Heart right ventricle (tissue), 16 donors: ENCODE measurements around the gene GPR173. TPM values are rescaled to one million over a fixed set of nuclear protein-coding genes. Genes with fewer than 3 reads are reported as not detected.

Source experiments
- ATAC-seq, 8 donors: fragments of 200-7000 bp; cut with Tn5 transposase; one replicate each; pipeline ENCODE4 v1.9.1; 2020; ENCODE audit warnings: mild to moderate bottlenecking in 8 of 8, moderate library complexity in 8 of 8, moderate number of reproducible peaks in 1 of 8
- DNase-seq, 2 donors: peaks; one replicate each; pipeline ENCODE4 v3.0.0-alpha.2; 2020
- H3K27ac ChIP-seq, 10 donors: fragments of 200-600 bp; sonication (generic) in 2 of 10; one replicate each; pipeline versions ENCODE4 v1.5.0 to v1.8.0; 2020 to 2022; ENCODE audit warnings: mild to moderate bottlenecking in 3 of 10
- H3K27me3 ChIP-seq, 7 donors: fragments of 200-600 bp; one replicate each; pipeline ENCODE4 v1.8.0; 2021 to 2022; ENCODE audit warnings: mild to moderate bottlenecking in 2 of 7
- H3K36me3 ChIP-seq, 9 donors: fragments of 200-600 bp; sonication (generic) in 1 of 9; one replicate each; pipeline versions ENCODE4 v1.5.0 to v1.8.0; 2020 to 2022; ENCODE audit warnings: mild to moderate bottlenecking in 2 of 9
- H3K4me1 ChIP-seq, 9 donors: fragments of 200-600 bp; sonication (generic) in 1 of 9; one replicate each; pipeline versions ENCODE4 v1.5.0 to v1.8.0; 2020 to 2022; ENCODE audit warnings: mild to moderate bottlenecking in 4 of 9
- H3K4me3 ChIP-seq, 10 donors: fragments of 200-600 bp; sonication (generic) in 2 of 10; one replicate each; pipeline versions ENCODE4 v1.5.0 to v1.8.0; 2020 to 2022; ENCODE audit warnings: mild to moderate bottlenecking in 7 of 10, moderate library complexity in 2 of 10
- H3K9me3 ChIP-seq, 11 donors: fragments of 200-600 bp in 10 of 11; sonication (generic) in 2 of 11; one replicate each; pipeline versions ENCODE4 v1.5.0 to v1.8.0; 2013 to 2022; ENCODE audit warnings: mild to moderate bottlenecking in 2 of 11, control low read depth in 1 of 11, moderate library complexity in 1 of 11
- CTCF ChIP-seq, 9 donors: fragments of 200-600 bp; sonication (generic) in 2 of 9; IDR thresholded peaks; one replicate each; pipeline versions ENCODE4 v1.5.0 to v1.8.0; 2021 to 2022; ENCODE audit warnings: antibody characterized with exemption in 9 of 9, mild to moderate bottlenecking in 5 of 9, moderate library complexity in 1 of 9
- WGBS, 2 donors: extraction: QIAGEN DNeasy Blood & Tissue Kit; methylation state at CpG; one replicate each; pipeline ENCODE4 v1.1.7; 2013; ENCODE audit warnings: inconsistent platforms in 1 of 2; 5-methylcytosine and 5-hydroxymethylcytosine counted together
- intact Hi-C, 10 donors: fragments of 100-400 bp; cut with DNase I; formaldehyde crosslinking; loops; one replicate each; pipeline versions ENCODE4 v1.11.1 to v1.14.2; 2022
- long read RNA-seq, 3 donors: library from polyadenylated mRNA; unstranded; transcript quantifications; one replicate each; pipeline ENCODE4 v2.0.0, GENCODE V29; 2020 to 2021
- polyA plus RNA-seq, 2 donors: library from polyadenylated mRNA; stranded (reverse); fragments of 200-250 nt; gene quantifications; one replicate each; pipeline ENCODE4 v1.2.3, GENCODE V29; 2013
- total RNA-seq, 10 donors: library from RNA; stranded (reverse); fragmentation: NEBNext Ultra II Directional in 3 of 10; extraction: Animal tissue kit (Norgen Biotek cat#: 25700) in 3 of 10; gene quantifications; one replicate each; pipeline versions ENCODE4 v1.2.1 to v1.2.4, GENCODE V29; 2021 to 2023
- donor health status: Arrhythmogenic right ventricular cardiomyopathy.
- donor health status: ischemic (EF 13 %, LVEDD 7.1; RV severe dilation, severe dysfunction).
- donor health status: healthy with polysubstance abuse.
- donor health status: DM: no; HTN: yes; CAD: no.
- donor health status: DM: no; HTN: no; CAD: no.
- donor health status: ischemic (EF 25% LVEDD 6.9; RV normal size, moderate dysfunction).
- donor health status: ischemic (EF 25% LVEDD 5.7; RV mildly dilated, moderate dysfunction).
- donor health status: healthy.
- donor health status: DM: yes; HTN: yes; CAD: no.
- donor health status: Ischemic cardiomyopathy.
- donor health status: ischemic (EF 35%, LVEDD 5.7; RV mildly dilated, moderate dysfunction).
- donor health status: nonischemic (EF 11% LVEDD 7.7; RV severe dilation, severe dysfunction).
- donor health status: DM: yes; HTN: yes; CAD: no.
- donor health status: PGD.
- donor health status: ischemic (EF 29% LVEDD 5.4; RV normal size, mild dysfunction).
- donor health status: nonischemic (EF 23%, LVEDD 6.1; RV moderate dilation, normal function).

The GPR173 gene
- total RNA-seq (1 to 10 TPM in 3 of 10 donors, under 1 TPM in 7; 0.54 to 2.5 (median 0.73) TPM), polyA plus RNA-seq (under 1 TPM; 0.70 to 0.95 TPM)
- long read RNA-seq, donor 1 = 0 reads
- long read RNA-seq, donor 2 = 0 reads
- long read RNA-seq, donor 3 = 0 reads

- Histone ChIP-seq H3K9me3 (no peaks in the 10 kb centered on the region), H3K36me3 (no peaks in the 10 kb centered on the region), H3K27ac (peak within 1 kb of the TSS in 3 of 10 donors; percentile 14 to 37 (median 22)), H3K4me1 (no peaks in the 10 kb centered on the region), H3K4me3 (peak within 1 kb of the TSS in 9 of 10 donors; percentile 30 to 55 (median 52)), H3K27me3 (peaks cover 0 to 70% (median 0%) of the 10 kb centered on the region in 7 donors)
- DNase-seq (peak; percentile 36 to 41), ATAC-seq (peak; percentile 83 to 95 (median 93))
- intact Hi-C loops = no loop called here
- TF ChIP-seq CTCF (IDR thresholded peaks at IDR 0.05) = no peak
- 0 to 1% methylated on average over 16 to 29 of the region's 38 CpGs for WGBS, 2 donors
Observed at GRCh38 chrX:53048169-53049126, at the start of gene GPR173. TSS of gene GPR173 (plus strand) at chrX:53048789. CDS start at chrX:53076622, 27,833 bp downstream.

- no peak for TF ChIP-seq CTCF (IDR thresholded peaks at IDR 0.05)
- intact Hi-C loops = no loop called here
Observed at GRCh38 chrX:53000447-53001135, 48.0 kb upstream of the GPR173 start.

GRCh38 chrX:53001958-53002357 is 46.6 kb upstream of the GPR173 start:
- no peak for ATAC-seq
- 86 to 93% methylated on average over 2 of the region's 2 CpGs for WGBS, 2 donors
- intact Hi-C loops = no loop called here

More at GRCh38 chrX:53000447-53001135, 48.0 kb upstream of the GPR173 start:
- H3K27ac ChIP-seq = no peak overlapping the region
- H3K4me1 ChIP-seq = peaks cover 0 to 19% (median 4%) of the 10 kb centered on the region in 9 donors
- DNase-seq = no peak
- H3K27me3 ChIP-seq = peaks cover 0 to 66% (median 0%) of the 10 kb centered on the region in 7 donors
- no peaks in the 10 kb centered on the region for H3K36me3 ChIP-seq
- H3K9me3 ChIP-seq = no peaks in the 10 kb centered on the region
- H3K4me3 ChIP-seq = no peak overlapping the region
- WGBS, 2 donors = 25 to 26% methylated on average over 36 of the region's 36 CpGs
- no peak for ATAC-seq

More at GRCh38 chrX:53001958-53002357, 46.6 kb upstream of the GPR173 start:
- no peaks in the 10 kb centered on the region for H3K36me3 ChIP-seq
- H3K9me3 ChIP-seq = no peaks in the 10 kb centered on the region
- DNase-seq = no peak
- no peak overlapping the region for H3K27ac ChIP-seq
- peaks cover 0 to 13% (median 0%) of the 10 kb centered on the region in 9 donors for H3K4me1 ChIP-seq
- peaks cover 0 to 80% (median 0%) of the 10 kb centered on the region in 7 donors for H3K27me3 ChIP-seq
- no peak for TF ChIP-seq CTCF (IDR thresholded peaks at IDR 0.05)
- no peak overlapping the region for H3K4me3 ChIP-seq
